ENCODE data around the gene FAM229B. TPM values are rescaled to one million over a fixed set of nuclear protein-coding genes. Genes with fewer than 3 reads are reported as not detected.

FAM229B gene
- total RNA-seq (2014; rRNA removed; shearing (Covaris generic)) = 9.2 and 13.4 TPM in 2 replicates

GRCh38 chr6:112087136-112087911 lies at the start of gene FAM229B, which contains the start of gene TUBE1:
TSS of gene FAM229B (plus strand) at chr6:112087591. CDS start at chr6:112099284, 11,693 bp downstream.
TSS of gene TUBE1 (minus strand) at chr6:112087482. CDS start at chr6:112087434, 48 bp downstream.

DNA sequence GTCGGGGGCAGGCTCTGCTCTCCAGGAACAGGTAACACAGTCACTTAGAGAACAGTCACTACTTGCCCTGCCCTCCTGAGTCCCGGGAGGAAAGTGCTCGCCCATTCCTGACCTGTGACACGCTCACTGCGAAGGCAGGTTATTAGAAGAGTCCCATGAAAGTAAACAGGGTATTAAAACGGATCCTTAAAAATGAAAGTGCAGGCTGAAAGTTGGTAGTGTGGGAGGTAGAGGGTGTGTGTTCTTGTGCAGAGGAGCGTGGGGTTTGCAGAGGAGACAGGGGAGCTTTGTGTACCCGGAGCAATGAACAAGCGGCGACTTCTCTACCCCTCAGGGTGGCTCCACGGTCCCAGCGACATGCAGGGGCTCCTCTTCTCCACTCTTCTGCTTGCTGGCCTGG lies 33.4 kb upstream of the FAM229B start, which contains the start of gene CCN6:
CCN6 (plus strand) TSS at position 104 of the 400 bp plus-strand sequence; CDS start at position 358, 254 bp downstream.

Other genes starting within 250 kb of the FAM229B start
- gene FYN, start 214.1 kb upstream of the FAM229B start, total RNA-seq (2014; rRNA removed; shearing (Covaris generic)) = 68.9 and 74.1 TPM in 2 replicates
- gene CCN6, start 33.5 kb upstream of the FAM229B start, total RNA-seq (2014; rRNA removed; shearing (Covaris generic)) = 1.1 and 2.5 TPM in 2 replicates
- 59.2 and 69.4 TPM in 2 replicates for gene TUBE1, start 109 bp upstream of the FAM229B start, total RNA-seq (2014; rRNA removed; shearing (Covaris generic))
- 108 and 128 TPM in 2 replicates for gene LAMA4, start 167.0 kb downstream of the FAM229B start, total RNA-seq (2014; rRNA removed; shearing (Covaris generic))

All from A375 (cell line).